SK-N-SH (cell line): ENCODE results near the gene TRPC3.

ENCODE experiments used
- GATA2 ChIP-seq: sonication (generic); formaldehyde crosslinking; IDR thresholded peaks from 2 replicates; pipeline ENCODE4 v1.5.0; 2020; ENCODE audit warnings: mild to moderate bottlenecking, missing genetic modification reagents
- NFIC ChIP-seq: IDR thresholded peaks from 2 replicates; pipeline ENCODE4 v1.4.0; 2012; ENCODE audit warnings: borderline replicate concordance
- RCOR1 ChIP-seq: fragments of 150-350 bp; IDR thresholded peaks from 2 replicates; pipeline ENCODE4 v1.6.1; 2017; ENCODE audit warnings: antibody characterized with exemption, low read length
- SIN3A ChIP-seq: IDR thresholded peaks from 2 replicates; pipeline ENCODE4 v1.6.1; 2012; ENCODE audit warnings: low read depth, mild to moderate bottlenecking, low read length, moderate library complexity, borderline replicate concordance
- TAF1 ChIP-seq: IDR thresholded peaks from 2 replicates; pipeline ENCODE4 v1.6.1; 2012; ENCODE audit warnings: low read depth, mild to moderate bottlenecking, low read length, moderate library complexity, borderline replicate concordance
- TCF12 ChIP-seq: IDR thresholded peaks from 2 replicates; pipeline ENCODE4 v1.4.0; 2012
- TEAD4 ChIP-seq: IDR thresholded peaks from 2 replicates; pipeline ENCODE4 v1.4.0; 2012; ENCODE audit warnings: mild to moderate bottlenecking, borderline replicate concordance; ENCODE audit not compliant: insufficient read depth
- TF ChIP-seq, protein P1 (sequence below): fragments of 200-600 bp; sonication (generic); IDR thresholded peaks from 2 replicates; pipeline ENCODE4 v1.6.1; 2017; ENCODE audit warnings: antibody characterized with exemption, mild to moderate bottlenecking, moderate library complexity
- TF ChIP-seq, protein P2 (sequence below): IDR thresholded peaks from 2 replicates; pipeline ENCODE4 v1.6.1; 2012; ENCODE audit warnings: mild to moderate bottlenecking, low read depth, low read length, moderate library complexity
- TF ChIP-seq, protein P3 (sequence below): IDR thresholded peaks from 2 replicates; pipeline ENCODE4; 2012

DNA sequence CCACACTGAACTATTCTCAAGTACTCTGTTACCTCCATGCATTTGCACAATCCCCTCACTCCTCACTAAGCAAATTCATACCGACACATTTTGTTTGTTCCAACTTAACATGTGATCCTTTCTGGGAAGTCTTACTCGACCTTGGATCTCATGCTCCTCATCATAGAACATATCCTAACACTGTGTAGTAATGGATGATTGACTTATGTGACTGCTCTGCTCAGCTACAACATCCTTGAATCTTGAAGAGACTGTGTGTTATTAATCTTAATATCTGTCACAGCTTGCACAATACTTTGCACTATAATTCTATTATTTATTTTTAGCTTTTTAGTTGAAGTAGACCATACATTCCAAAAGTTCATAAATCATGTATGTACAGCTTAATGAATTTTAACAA lies 23.9 kb upstream of the TRPC3 start:
- TF ChIP-seq, protein P1, sequence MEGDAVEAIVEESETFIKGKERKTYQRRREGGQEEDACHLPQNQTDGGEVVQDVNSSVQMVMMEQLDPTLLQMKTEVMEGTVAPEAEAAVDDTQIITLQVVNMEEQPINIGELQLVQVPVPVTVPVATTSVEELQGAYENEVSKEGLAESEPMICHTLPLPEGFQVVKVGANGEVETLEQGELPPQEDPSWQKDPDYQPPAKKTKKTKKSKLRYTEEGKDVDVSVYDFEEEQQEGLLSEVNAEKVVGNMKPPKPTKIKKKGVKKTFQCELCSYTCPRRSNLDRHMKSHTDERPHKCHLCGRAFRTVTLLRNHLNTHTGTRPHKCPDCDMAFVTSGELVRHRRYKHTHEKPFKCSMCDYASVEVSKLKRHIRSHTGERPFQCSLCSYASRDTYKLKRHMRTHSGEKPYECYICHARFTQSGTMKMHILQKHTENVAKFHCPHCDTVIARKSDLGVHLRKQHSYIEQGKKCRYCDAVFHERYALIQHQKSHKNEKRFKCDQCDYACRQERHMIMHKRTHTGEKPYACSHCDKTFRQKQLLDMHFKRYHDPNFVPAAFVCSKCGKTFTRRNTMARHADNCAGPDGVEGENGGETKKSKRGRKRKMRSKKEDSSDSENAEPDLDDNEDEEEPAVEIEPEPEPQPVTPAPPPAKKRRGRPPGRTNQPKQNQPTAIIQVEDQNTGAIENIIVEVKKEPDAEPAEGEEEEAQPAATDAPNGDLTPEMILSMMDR, result no peak
- TF ChIP-seq NFIC (no peak), TAF1 (no peak), RCOR1 (no peak), TCF12 (no peak), GATA2 (CRISPR knock-in tag) (no peak), SIN3A (no peak), TEAD4 (no peak)
- TF ChIP-seq, protein P2, sequence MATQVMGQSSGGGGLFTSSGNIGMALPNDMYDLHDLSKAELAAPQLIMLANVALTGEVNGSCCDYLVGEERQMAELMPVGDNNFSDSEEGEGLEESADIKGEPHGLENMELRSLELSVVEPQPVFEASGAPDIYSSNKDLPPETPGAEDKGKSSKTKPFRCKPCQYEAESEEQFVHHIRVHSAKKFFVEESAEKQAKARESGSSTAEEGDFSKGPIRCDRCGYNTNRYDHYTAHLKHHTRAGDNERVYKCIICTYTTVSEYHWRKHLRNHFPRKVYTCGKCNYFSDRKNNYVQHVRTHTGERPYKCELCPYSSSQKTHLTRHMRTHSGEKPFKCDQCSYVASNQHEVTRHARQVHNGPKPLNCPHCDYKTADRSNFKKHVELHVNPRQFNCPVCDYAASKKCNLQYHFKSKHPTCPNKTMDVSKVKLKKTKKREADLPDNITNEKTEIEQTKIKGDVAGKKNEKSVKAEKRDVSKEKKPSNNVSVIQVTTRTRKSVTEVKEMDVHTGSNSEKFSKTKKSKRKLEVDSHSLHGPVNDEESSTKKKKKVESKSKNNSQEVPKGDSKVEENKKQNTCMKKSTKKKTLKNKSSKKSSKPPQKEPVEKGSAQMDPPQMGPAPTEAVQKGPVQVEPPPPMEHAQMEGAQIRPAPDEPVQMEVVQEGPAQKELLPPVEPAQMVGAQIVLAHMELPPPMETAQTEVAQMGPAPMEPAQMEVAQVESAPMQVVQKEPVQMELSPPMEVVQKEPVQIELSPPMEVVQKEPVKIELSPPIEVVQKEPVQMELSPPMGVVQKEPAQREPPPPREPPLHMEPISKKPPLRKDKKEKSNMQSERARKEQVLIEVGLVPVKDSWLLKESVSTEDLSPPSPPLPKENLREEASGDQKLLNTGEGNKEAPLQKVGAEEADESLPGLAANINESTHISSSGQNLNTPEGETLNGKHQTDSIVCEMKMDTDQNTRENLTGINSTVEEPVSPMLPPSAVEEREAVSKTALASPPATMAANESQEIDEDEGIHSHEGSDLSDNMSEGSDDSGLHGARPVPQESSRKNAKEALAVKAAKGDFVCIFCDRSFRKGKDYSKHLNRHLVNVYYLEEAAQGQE, result no peak
- TF ChIP-seq, protein P3, sequence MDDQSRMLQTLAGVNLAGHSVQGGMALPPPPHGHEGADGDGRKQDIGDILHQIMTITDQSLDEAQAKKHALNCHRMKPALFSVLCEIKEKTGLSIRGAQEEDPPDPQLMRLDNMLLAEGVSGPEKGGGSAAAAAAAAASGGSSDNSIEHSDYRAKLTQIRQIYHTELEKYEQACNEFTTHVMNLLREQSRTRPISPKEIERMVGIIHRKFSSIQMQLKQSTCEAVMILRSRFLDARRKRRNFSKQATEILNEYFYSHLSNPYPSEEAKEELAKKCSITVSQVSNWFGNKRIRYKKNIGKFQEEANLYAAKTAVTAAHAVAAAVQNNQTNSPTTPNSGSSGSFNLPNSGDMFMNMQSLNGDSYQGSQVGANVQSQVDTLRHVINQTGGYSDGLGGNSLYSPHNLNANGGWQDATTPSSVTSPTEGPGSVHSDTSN, result no peak
